ENCODE measurements around the gene NCAM1.
A peak's percentile ranks its signal among the peaks of the same experiment; 100 is the strongest.

NCAM1 gene

DNA sequence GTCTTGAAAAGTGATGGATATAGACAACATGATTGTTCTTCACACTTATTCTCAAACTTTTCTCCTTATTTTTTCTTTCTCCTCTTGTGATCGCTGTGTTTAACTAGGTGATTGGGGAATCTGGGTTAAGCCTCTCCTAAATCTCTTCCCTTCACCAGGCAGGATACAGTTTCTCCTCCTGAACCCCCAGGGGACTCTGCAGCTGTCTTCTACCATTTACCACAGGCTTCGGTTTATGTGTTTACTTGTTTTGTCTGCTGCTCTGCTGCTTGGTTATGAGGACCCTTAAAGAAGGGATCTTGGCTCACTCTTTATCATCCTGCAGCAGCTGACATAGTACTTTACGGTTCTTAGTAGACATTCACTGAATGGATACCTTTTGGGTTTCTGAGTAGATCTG, 124.2 kb downstream of the NCAM1 start:
- DNase-seq (ENCODE audit: low spot score): no peak

DNA sequence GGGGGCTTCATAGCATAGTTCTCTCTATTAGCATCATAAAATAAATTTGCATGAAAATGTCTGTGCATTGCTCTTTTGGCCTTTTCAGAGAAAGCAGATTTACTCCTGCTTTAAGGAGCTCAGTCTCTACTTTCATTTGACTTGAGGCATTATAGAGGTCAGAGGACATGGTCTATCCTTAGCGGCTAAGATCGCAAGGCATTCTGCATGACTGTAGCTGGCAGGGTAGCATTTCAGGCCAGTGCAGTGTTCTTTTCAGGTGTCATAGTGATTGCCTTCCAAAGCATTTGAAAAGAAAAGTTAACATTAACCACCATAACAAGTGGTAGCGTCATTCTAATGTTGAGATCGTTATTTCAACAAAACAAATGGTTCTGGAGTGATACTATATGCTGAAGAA, 126.5 kb downstream of the NCAM1 start:
- no peak for DNase-seq (ENCODE audit: low spot score)

DNA sequence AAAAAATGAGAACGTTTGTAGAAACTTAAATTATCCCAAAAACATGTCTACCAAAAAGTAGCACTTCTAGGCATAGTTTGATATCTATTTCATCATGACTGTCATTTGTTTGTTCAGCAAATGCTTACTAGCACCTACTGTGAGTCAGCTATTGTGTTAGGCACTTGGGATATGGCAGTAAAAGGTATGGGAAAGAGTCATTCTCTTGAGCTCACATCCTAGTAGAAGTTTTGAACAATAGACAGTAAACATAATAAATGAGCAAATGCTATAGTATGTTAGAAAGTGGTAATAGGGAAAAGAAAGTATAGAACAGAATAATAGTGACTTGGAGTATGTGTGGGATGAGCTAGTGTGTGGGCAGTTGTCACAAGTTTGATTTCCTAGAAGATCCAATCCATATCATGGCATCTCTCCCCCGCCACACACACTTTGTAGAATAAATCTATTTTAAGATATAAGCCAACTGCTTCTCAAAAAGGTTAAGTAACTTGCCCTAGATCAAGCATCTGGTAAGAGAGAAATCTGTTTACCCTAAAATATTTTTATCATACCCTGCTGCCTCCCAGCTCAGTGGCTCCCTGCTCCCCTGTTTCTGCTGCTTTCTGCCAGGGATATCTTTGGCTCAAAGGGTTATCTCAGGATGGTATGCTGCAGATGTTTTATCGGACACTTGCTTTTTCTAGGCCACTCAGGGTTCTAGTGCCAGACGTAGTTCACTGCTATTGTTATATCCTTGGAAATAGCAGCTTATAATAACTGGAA, 129.7 kb downstream of the NCAM1 start:
- no peak for DNase-seq (ENCODE audit: low spot score)

DNA sequence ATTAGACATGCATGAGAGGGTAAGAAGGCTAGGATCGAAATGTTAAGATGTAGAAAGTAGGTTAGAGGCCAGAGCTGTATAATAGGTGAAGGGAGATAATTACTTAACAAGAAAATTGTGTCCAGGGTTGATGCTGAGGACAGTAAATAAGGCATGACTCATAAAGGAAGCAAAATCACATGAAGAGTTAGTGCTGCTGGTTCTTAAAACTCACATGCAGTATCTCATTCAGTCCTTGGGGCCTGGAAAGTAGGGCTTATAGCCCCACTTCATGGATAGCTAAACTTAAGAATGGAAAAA, 130.2 kb downstream of the NCAM1 start:
- DNase-seq (ENCODE audit: low spot score): peak; percentile 19

DNA sequence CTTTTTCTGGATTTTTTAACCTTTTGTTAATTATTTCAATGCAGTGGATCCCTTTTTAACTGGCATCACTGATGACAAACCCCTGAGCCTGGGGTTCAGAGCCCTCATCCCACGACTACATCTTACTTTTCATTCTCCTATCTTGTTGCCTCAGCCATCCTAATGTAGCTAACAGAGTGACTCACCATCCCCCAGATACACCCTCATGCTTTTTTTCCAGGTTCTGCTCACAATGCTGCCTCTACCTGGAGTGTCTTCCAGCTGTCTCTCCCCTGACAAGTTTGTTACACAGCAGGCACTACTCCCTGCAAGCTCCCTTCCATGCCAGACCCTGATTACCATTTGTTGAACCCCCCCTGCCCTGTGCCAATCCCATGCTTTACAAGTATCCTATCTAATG, 135.4 kb downstream of the NCAM1 start:
- no peak for DNase-seq (ENCODE audit: low spot score)

DNA sequence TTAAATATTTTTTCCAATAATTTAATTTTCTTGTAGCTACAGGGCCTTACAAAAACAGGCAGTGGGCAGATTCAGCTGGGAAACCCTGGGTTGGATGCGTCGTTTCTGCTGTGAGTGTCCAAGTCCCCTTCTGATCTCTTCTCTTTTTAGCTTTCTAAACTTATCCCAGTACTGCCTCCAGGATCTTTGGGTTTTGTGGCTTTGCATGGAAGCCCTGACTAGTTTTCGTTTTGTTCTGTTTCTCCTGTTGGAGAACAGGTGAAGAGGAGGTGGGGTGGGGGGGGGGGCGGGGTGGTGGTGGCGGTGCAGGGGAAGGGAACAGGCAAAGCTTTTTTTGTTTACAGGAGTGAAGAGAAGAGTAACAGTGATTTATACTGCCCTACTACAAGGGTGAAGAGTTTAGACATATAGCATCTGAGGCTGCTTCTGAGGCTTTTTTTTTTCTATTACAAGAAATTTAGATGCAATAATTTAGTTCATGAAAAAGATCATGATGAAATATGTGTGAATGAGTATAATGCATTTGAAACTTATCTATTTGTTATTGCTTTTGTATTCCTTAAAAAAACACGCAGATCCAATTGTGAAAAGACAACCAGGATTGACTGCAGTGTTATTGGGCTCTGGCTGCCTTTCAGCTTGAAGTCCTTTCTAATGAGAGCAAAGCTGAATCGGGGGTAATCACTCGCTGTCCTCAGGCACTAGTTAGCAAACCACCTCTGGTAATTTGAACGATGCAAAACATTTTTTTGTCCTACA, 142.9 kb downstream of the NCAM1 start:
- DNase-seq (ENCODE audit: low spot score): no peak

DNA sequence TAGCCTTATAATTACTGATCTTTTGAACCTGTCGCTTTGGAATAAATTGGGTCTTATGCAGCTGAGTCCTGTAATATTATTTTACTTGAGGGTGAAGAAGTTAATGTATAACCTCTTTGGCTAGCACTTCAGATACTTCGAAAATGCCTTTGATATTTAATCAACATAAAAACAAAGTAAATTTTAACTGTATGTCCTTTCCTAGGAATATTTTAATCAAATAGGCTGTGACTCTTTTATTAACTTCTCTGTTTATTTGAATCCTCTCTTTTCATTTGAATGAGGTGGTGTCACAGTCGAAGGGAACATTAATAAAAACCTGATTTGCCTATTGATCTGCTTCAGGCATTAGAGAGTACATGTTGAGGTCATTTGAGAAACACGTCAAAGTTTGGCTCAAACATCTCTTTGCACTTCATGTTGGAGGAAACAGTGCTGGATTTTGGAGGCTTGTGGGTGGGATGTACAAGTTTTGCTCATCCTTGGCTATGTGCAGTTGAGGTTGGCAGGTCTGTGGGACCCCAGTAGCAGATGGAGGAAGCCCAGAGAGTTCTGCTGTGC, 143.6 kb downstream of the NCAM1 start:
- DNase-seq (ENCODE audit: low spot score): no peak

DNA sequence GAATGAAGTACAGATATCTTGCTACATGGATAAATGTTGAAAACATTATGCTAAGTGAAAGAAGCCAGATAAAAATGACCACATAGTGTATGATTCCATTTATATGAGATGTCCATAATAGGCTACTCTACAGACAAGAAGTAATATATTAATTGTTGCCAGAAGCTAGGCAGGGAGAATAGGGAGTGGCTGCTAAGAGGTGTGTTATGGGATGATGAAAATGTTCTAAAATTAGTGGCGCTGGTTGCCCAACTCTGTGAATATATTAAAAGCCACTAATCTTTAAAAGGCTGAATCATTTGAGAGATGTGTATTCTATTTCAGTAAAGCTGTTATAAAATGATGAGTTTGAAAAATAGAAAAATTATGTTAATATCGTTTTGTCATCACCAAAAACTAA, 144.4 kb downstream of the NCAM1 start:
- no peak for DNase-seq (ENCODE audit: low spot score)

DNA sequence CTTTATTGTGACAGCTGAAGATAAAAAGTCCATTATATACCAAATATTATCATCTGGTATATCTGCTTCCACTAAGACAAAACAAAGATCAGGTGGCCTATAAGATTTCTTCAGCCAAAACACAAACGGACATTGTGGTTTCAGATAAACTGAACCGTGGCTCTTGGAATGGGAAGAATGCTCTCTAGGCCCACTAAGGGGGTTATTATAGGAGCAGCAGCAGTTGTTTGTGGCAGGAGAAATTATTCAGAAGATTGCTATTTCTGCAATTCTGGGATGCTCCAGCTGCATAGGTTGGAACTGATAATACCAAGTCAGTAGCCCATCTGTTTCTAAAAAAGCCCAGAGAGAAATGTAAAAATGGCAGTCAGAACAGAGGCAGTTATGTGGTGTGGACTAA, 145.3 kb downstream of the NCAM1 start:
- DNase-seq (ENCODE audit: low spot score): no peak

DNA sequence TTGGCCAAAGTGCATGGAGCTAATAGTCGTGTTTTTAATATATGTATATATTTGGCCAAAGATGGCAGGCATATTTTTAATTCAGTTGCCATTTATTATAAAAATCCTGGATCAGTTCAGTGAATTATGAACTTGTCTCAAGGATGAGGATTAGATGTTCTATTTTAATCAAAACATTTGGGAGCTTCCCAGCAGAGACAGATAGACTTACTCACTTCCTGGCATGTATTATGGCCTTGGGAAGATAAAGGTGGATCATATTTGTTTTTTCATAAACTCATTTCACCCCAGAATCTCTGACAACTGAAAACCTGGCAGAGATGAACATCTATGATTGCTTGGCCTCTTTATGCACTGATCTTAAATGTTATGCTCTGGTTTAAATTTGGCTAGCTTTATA, 148.8 kb downstream of the NCAM1 start:
- DNase-seq (ENCODE audit: low spot score): no peak

DNA sequence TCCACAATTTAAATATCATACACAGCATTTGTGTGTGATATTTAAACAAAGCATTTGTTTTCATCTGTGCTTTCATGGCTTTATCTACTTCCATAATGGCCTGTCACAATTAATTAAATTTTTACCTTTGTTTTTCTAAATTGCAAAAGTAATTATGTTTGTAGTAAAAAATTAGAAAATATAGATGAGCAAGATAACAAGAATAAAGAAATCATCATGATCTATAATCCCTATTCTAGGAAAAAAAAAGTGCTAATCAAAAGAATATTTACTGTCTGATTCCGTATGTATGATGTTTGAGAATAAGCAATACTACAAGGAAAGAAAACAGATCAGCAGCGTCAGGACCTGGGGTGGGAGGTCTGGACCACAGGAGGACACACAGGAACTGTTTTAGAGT, 149.9 kb downstream of the NCAM1 start:
- DNase-seq (ENCODE audit: low spot score): no peak

DNA sequence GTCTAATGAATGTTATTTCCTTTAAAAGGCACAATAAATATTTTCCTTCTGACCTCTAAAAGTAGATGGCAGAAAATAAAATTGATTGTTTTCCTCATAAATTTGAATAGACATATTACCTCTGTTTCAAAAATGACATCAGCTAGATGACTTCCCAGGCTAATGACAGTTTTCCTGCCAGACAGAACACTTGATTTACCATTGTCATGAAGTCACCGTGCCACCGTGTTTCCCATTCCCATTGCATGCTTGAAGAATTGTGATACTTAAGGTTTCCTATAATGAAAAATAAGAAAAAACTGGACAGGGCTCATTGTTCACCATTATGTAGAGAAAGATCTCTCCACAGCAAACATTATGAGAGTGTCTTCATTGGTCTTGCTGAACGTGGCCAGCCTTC, 151.1 kb downstream of the NCAM1 start:
- DNase-seq (ENCODE audit: low spot score): no peak

DNA sequence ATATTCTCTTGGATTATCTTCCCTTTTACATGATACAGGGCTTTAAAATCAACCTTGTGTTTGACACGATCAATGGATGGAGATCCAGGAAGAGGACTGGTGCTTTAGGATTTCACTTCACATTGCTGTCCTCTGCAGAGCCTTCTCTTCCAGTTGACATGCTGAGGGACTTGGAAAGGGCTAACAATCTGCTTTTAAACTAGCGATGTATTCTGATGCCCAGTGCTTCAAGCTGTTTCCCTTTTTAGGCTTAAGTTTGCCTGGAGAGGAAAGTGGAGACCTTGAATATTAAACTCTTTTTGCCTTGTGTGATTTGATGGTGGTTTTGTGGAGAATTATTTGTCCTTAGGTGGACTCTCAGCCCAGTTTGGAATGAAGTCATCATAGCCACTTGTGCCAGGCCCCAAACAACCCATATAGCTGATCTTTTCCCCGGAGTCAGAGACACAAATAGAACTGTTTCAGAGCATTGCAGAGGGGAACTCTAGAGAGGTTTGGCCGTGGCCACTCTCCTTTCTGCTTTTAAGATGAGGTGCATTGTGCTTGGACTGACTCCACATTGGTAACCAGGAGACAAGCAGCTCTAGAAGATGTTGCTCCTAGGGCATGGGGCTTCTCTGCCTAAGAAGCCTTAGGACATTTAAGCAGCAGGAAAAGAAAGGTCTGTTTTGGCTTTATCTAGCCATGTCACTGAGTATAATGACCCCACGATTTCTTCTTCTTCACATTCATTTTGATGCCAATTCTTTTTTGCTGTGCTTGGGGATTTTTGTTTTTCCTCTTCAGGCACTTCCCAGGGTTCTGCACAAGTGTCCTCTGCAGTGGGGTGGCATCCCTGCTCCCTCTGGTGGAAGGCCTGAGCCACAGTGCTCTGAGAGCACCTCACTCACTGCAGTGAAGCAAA, 152.8 kb downstream of the NCAM1 start:
- no peak for DNase-seq (ENCODE audit: low spot score)

DNA sequence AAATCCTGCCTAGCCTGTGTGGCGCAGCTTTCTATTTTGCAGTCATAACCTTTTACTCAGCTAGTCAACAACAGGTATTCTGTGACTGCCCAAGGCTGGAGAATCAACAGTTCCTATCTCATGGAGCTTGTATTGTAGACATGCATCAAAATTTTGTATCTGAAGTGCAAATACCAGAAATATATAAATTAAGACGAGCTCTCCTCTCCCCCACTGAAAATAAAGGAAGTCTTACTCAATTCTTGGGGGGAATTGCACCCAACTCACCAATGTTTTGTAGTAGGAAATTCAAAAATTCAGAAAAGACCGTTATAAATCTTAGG, 153.4 kb downstream of the NCAM1 start:
- no peak for DNase-seq (ENCODE audit: low spot score)

DNA sequence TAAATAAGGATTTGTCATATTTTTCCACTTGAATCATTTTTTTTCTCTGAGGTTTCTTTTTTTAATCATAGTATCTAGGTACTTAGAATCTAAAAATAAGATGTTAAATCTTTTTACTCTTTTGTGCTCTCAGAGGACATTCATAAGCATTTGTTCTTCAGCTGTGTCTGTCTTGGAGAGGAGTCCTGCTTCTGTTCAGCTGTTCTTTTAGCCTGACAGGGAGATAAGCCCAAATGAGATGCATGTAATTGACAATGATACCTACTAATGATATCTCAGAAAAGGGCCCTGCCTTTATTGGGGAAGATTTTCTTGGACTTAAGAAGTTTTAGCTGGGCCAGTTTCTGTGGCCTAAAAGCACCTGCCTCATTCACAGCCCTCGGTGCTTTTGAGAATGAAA, 156.9 kb downstream of the NCAM1 start:
- DNase-seq (ENCODE audit: low spot score): no peak

DNA sequence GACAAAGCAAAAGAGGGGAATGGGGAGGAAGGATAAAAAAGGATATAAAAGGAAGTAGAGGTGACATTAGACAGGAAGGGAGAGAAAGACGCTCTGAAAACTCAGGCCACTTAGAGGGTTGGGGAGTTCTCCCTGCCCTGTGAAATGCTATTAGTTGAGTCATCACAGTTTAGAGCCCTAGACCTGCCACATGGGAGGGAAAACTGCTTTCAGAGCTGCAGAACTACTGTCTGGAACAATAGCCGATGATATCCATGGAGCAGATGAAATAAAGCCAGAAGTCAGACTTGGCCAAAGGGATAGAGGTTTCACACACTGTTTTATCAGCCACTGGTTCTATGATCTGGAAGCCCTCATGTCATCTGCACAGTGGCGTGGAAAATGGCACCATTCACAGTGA, 157.9 kb downstream of the NCAM1 start:
- DNase-seq (ENCODE audit: low spot score): no peak

DNA sequence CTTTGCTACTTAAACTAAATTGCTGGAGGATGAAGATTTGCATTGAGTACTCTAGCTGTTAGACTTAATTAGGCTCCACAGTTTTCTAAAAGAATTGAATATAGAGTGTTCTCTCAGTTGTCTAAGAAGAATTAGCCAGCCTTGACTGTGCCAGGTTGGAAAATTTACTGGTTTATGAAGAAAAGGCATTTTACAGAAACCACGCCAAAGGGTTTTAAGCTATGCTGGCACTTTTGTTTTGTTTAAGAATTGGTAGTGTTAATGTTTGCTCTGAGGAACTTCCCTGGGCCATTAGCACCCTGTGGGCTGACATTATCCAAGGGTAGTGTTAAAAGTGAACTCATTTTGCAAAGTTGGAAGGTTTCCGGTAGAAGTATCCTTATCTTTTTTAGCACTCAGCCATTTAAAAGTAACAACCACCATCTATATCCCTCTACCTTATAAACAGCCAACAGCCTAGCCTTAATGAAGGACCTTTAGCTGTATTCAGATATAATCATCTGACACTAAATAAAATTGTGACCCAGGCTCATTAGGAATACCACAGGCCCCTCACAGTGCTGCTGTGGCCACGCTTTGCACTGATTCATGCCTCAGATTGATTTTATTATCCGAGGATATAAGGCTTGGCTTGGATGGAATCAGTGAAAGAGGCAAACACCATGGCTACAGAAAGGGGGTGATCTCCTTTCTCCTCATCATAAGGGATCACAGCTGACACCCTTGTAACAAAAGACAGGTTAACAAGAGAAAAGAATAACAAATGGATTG, 158.9 kb downstream of the NCAM1 start:
- DNase-seq (ENCODE audit: low spot score): no peak

DNA sequence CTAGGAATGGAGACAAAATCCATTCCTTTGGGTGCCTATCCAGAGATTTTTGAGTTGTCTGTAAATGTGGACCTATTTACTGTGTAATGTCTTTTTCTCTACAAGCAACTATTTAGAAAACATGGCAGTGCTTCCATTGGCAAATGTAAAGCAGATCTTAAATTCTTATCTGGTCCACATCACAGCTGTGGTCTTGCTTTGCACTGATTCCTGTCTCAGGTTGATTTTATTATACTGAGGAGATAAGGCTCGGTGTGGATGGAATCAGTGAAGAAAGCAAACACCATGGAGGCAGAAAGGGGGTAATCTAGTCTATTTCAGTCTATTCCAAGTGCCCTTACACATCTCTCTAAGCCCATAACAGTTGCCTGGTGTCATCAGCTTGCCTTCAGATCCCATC, 160.5 kb downstream of the NCAM1 start:
- DNase-seq (ENCODE audit: low spot score): no peak

DNA sequence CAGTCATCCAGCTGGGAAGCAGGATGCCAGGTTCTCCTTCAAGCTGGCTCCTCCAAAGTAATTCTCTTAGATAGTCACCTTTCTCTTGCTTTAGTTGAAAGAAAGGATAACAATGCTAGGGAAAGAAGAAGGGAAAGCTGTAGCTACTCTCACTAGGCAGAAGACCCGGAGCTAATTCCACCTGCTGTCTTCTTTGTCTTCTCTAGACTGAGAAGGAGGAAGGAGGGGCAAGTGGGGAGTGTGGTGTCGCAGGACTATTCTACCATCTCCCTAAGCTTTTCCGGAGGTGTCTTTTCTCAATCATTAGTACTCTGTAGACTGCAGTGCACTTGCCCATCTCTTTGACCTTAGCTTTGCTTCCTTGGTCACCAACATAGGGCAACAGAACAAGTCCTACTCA, 162.8 kb downstream of the NCAM1 start:
- DNase-seq (ENCODE audit: low spot score): no peak

DNA sequence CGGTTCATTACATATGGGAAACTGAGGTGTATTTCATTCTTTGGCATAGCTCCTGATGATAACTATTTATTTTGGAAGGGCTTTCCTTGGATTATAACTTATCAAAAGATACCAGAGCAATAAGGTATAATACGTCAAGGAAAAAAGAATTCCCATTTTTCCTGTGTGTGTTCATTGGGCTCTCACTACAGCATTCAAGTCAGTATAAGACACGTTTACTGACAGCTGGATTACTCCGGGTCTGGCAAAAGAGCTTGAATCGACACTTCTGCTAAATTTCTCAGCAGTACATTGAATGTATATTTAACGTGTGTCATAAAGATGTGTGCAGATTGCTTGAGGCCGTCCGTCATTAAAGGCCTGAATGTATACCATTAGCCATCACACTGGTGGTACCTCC, 163.4 kb downstream of the NCAM1 start:
- DNase-seq (ENCODE audit: low spot score): no peak

DNA sequence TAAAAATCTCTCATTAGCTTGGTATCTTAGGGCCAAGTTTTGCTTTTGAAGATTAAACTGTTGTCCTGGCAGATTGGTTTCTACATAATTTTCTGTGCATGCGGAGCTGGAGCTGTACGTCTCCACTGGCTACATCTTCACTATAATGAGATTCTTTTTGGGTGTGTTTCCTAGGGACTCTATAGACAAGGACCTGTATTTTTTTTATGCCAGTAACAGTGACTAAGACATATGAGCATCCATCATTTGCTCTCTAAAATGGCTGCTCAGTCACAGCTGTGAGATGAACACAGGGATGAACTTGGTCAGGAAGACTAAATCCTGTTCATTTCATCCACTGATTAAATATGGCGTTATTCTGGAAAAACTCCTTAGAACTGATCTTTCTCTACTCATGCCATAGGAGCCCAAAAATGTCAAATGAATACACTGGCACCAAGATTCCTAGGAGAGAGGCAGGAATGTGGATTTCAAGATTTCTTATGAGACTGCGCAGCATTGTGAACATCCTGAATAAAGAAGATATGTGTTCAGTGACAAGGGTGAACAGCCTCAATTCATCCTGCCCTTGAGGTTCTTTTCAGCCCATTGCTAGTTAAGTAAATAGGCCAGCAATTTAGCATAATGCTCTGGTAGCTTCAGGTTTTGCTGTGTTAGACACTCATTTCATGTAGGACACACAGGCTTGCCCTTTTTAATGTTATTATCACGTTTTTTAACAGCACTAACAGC, 168.2 kb downstream of the NCAM1 start:
- no peak for DNase-seq (ENCODE audit: low spot score)
